ENCODE data around the gene TRPM2. TPM values are rescaled to one million over a fixed set of nuclear protein-coding genes. Genes with fewer than 3 reads are reported as not detected.

The TRPM2 gene
- total RNA-seq, 1 experiment from 2014 or later = not detected

DNA sequence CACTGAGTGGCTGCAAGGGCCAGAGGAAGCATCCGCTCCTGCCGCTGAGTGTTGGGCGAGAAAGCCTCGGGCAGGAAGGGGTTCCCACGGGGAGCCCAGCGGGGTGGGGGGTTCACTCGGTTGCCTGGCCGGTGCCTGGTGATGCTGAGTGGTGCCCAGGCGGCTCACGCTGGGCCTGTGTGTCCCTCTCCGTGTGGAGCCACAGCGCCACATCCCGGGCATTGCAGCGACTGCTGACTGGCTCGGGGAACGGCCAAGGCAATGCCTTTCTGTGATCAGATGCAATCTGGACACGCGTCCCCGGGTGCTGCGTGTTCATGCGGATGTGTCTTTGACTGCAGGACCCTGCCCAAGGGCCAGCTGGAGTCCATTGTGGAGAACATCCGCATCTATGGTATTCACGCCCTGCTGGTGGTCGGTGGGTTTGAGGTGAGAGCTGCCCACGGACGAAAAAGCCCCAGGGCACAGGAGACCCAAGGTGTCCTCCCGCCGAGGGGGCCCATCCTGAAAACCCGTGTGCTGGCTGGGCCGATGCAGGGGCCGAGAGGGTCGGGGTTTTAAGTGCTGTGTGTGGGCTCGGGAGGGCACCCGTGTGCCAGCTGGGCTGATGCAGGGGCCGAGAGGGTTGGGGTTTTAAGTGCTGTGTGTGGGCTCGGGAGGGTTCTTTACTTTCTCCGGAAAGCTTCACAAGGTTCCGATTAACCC lies 30.6 kb upstream of the TRPM2 start:
- no peak for DNase-seq (ENCODE audit: low read depth)

DNA sequence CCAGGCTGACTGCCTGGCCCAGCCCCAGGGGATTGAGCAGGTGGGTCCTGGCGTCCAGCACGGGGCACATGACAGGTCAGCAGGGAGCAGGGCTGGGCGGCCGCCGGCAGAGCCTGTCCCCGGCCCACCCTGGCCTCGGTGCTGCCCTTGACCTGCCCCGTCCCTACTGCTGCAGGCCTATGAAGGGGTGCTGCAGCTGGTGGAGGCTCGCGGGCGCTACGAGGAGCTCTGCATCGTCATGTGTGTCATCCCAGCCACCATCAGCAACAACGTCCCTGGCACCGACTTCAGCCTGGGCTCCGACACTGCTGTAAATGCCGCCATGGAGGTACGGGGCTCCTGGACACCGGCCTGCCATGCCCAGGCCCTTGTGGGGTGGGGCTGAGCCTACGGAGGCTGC lies 29.8 kb upstream of the TRPM2 start:
- no peak for DNase-seq (ENCODE audit: low read depth)

DNA sequence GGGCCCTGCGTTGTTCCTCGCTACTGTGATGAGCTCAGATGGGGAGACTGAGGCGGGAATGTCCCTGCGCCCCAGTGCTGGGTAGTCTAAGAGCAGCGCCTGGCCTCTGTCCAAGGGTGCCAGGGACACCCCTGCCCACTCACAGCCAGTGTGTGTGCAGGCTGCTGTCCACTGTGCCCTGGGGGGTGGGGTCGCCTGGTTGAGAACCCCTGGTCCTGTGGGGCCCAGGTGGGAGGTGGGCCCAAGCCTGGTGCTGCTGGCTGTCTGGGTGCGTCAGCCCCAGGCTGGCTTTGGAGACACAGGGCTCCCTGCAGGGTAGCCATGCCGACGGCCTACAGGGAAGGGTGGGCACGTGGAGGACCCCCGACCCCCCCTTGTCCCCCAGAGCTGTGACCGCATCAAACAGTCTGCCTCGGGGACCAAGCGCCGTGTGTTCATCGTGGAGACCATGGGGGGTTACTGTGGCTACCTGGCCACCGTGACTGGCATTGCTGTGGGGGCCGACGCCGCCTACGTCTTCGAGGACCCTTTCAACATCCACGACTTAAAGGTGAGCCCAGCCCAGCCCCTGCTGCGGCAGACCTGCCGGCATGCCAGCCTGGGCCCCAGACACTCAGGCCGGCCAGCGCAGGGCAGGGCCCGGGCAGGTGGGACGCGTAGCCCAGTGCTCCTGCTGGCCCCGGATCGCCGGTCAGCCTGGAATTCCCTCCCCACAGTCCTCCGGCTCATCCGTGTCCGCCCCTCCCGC lies 29.1 kb upstream of the TRPM2 start:
- no peak for DNase-seq (ENCODE audit: low read depth)

DNA sequence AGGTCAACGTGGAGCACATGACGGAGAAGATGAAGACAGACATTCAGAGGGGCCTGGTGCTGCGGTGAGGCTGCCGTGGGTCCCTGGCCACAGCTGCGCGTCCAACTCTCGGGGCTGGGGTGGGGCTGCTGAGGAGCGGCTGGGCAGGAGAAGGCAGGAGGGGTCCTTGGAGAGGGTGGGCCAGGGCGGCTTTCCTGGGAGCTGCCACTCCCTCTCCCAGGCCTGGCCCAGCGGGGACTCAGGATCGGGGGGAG lies 28.6 kb upstream of the TRPM2 start:
- DNase-seq (ENCODE audit: low read depth) = no peak

DNA sequence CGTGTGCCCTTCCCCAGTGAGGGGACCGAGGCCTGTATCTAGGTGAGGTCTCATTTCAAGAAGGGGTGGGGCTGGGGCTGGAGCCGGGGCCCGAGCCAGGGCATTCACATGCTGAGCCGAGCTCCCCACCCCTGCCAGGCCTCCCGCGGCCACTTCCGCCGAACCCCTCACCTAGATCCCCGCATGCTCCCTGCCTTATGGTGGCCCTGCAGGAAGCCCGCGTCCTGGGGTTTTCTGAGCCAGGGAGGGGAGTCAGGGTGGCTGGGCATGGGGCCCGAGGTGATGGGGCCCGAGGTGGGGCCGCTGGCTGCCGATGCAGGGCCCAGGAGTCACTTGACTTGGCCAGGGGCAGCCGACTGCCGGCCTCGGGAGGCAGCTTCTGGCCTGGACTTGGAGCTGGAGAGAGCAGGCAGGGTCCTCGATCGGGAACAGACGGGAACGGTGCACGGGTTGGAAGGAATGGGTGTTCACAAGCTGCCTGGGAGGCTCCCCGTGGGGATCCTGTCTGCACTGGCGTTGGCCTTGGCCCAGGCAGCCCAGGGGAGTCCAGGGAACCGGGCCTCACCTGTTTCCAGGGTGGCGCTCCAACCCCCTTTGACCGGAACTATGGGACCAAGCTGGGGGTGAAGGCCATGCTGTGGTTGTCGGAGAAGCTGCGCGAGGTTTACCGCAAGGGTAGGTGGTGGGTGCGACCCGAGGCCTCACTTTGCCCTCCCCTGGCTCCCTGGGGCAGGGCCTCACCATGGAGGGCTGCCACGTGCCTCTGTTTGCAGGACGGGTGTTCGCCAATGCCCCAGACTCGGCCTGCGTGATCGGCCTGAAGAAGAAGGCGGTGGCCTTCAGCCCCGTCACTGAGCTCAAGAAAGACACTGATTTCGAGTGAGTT lies 27.8 kb upstream of the TRPM2 start:
- DNase-seq (ENCODE audit: low read depth) = no peak

DNA sequence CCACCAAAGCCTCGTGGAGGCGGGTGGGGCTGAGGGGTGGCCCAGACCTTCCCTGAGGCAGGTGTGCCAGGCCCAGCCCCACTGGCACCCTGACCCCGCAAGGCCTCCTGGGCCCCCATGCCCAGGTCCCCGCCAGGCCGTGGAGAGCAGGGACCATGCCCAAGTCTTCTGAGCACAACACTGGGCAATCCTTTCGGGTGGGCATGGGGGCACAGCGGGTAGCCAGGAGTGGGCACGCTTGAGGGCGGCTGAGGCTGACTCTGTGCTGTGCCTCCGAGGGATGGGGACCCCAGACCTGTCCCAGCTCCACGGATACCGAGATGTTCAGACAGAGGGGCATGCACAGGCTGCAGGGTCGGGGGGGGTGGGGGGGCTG lies 27.2 kb upstream of the TRPM2 start:
- no peak for DNase-seq (ENCODE audit: low read depth)

DNA sequence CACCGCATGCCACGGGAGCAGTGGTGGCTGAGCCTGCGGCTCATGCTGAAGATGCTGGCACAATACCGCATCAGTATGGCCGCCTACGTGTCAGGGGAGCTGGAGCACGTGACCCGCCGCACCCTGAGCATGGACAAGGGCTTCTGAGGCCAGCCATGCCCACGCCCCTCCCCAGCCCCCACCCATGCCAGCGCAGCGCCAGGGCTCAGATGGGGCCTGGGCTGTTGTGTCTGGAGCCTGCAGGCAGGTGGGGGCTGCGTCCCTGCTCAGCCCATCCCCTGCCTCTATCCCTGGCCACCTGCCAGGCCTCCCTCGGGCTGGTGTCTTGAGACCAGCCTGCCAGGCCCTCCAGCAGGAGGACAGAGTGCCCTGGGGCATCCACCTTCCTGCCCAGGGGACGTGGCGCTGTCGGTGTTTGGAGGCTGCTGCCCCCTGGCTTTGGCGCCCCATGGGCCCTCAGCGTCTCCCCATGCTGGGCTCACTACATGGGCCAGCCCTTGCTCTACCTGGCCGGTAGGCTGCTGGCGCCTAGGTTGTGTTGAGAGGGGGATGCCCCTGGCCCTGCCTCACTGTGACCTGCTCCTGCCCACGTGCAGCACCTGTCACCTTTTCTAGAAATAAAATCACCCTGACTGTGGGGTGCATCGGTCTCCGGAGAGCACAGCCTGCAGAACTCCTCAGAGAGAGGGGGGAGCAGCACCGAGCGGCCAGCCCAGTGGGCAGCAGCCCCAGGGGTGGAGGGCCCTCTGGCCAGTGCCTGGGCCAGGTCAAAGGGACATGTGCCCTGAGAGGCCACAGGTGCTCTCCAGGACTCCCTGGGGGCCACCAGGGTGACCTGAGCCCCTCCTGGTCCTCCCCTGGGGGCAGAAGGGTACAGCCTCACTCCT lies 26.5 kb upstream of the TRPM2 start:
- no peak for DNase-seq (ENCODE audit: low read depth)

DNA sequence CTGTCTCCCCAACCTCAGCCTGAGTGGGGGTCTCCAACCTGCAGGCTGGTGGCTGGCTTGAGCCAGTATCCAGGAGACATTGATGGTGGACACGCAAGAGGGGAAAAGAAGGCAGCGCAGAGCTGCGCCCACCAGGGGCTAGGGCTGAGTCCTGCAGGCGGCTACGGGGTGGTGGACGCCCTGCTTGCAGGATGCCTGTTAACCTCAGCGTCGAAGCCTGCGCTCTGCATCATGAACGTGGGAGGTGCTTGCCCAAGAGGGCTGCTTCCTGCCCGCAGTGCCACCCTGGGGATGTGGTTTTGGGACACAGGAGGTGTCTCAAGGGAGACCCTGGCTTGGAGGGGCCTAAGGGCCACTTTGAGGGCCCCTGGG lies 25.8 kb upstream of the TRPM2 start:
- DNase-seq (ENCODE audit: low read depth) = no peak

DNA sequence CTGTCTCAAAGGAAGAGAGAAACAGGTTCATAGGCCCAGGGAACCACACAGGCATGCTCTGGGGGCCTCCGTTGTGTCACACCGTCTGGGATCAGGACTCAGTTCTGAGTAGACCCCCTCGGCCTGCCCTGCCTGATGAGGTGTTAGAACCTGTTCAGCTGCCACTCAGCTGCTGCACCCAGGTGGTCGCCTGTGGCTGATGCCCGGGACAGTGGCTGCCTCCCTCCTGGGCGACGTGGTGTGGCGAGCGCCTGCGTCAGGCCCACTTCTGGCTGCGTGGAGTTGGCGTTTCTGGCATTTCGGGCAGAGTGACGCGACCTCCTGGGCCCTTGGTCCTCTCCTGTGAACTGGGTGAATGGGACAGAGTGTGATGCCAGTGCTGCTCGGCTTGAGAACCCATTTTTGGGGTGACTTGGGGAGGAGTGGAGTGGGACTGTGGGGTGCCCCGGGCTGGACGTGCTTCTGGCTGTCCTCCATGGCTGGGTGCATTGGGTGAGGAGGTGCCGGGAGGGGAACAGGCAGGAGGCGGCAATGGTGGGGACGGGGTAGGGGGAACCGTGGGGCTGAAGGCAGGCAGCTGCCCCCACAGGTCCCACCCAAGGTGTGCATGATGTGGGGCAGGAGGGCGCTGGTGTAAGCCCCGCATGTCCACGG lies 25.1 kb upstream of the TRPM2 start:
- no peak for DNase-seq (ENCODE audit: low read depth)

DNA sequence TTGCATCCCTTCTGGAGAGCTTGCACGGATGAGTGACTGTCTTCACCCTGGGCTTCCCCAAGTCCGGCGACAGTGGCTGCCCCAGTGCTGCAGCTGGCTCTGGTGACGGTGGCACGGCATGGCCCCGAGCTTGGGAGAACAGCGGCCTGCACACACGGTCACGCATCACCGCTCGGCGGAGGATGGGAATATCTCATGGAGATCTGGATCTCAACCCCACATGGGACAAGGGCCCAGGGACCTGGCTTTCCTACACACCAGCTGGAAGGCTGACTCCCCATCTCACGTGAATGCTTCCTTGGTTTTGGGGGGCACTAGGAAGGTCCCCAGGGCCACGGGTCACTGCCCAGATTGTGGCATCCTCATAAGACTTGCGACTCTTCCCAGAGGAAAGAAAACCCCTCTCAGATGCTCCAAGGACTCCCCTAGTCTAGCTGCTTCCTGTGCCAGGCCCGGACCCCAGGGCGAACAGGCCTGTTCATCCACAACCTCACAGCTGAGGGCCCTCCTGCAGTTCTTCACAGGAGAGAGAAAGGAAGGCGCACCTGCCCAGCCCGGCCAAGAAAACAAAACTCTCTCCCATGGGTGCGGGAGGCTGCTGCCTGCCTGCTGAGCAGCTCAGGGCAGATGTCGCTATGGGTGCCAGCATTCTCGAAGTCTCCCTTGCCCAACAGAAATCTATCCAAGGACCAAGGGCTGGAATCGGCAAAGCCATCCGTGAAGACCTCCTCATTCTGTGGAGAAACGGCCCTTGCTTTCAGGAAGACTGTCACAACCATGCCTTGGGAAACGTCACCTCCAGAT lies 24.1 kb upstream of the TRPM2 start:
- DNase-seq (ENCODE audit: low read depth) = no peak

DNA sequence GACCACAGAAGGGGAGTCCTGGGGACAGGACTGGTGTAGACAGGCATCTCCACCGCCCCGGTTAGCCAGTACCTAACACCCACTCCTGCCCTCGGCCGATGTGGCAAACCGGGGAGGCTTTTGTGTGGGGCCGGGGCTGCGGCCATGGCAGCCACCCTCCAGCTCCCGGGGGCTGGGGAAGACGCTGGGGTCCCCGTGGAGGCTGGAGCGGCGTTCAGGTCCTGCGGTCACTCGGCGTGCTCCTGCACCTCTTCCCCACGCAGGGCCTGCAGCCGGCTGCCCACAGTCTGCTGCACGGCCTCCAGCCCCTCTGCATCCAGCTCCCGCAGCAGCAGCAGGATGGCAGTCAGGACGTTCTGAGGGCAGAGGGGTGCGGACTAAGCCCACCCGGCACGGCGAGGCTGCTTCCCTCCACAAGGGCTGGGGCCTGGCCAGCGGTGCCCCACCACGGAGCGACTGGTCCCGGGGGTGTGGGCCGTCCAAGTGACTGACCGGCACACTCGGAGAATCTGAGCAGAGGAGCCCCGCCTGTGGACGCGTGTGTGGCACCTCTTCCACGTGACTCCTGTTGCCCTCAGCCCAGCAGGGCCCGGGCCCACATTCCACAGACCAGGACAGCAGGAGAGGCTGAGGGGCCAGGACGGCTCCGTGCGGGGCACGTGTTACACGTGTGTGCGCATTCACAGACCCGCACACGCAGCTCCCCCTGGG lies 23.3 kb upstream of the TRPM2 start:
- DNase-seq (ENCODE audit: low read depth) = no peak

DNA sequence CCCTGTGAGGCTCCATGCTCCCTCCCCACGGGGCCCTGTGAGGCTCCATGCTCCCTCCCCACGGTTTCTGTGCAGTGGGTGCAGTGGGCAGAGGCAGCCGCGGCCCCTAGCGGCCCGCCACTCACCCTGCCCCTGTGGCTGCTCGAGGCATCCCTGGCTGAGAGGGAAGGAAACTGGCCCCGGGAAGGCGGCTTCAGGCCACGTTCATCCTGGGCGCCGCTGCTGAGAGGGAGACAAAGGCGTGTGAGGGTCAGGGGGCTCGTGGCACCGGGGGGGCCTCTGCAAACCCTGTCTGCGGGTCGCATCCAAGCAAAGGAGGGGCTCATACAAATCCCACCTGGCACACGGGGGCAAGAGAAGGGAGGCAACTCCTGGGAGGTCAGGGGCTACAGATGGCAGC lies 22.7 kb upstream of the TRPM2 start:
- no peak for DNase-seq (ENCODE audit: low read depth)

DNA sequence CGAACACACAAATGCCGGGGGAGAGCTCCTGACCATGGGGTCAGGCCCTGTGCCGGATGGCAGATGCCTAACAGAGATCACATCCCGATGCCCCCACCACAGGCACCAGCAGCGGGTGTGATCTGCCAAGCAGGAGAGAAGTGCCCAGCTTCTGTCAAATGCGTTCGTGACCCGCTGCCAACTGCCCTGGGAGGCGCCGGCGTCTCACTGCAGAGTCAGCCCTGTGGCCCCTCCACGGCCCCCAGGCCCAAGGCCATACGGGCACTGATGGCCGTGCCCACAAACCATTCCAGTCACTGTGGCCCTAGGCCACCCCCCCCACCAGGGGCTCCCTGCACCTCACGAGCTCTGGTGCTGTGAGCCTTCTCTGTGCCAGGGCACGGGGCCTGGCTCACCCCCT lies 22.2 kb upstream of the TRPM2 start:
- no peak for DNase-seq (ENCODE audit: low read depth)

DNA sequence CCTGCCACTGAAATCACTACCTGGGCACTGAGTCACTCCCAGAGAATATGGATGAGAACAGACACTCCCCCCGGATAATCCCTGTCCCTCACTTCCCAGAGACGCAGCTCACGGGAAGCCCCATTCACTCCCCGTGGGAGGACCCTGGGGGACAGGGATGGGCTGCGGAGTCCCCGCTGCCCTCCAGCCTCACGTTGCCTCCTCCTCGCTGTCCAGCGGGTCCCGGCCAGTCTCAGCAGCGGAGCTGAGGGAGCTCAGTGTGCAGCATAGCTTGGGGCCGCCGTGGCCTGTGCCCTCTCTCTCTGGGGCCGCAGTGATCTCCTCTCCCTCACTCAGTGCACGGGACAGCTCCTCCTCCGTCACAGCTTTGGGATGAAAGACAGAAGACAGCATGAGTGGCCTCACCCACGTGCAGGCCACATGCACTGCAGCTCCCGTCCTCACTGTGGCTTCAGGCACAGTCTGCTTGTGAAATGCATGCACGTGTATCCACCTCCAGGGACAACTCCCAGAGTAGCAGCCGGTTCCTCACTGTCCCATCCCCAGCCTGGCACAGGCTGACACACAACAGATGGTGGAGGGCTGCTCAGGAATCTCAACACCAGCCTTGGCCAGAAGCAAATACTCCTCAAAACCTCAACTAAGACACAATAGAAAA lies 21.6 kb upstream of the TRPM2 start:
- peak; percentile 38 for DNase-seq (ENCODE audit: low read depth)

DNA sequence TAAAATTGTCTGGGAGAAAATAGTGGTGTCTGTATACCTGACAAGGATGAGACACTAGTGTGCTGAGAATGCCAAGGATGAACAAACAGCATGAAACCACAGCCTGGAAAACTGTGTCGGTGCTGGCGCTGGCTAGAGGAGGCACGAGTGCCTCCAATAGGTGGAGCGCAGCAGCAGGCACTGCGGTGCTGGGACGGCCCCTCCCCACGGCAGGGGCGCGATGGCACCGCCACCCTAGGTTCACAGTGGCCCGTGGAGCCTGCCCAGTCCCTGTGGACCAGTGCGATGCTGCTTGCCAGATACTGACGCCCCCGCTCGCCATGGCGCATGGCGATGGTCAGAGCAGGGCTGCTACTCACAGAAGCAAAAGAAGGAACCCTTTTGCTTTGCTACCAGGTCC lies 21.0 kb upstream of the TRPM2 start:
- DNase-seq (ENCODE audit: low read depth) = no peak

DNA sequence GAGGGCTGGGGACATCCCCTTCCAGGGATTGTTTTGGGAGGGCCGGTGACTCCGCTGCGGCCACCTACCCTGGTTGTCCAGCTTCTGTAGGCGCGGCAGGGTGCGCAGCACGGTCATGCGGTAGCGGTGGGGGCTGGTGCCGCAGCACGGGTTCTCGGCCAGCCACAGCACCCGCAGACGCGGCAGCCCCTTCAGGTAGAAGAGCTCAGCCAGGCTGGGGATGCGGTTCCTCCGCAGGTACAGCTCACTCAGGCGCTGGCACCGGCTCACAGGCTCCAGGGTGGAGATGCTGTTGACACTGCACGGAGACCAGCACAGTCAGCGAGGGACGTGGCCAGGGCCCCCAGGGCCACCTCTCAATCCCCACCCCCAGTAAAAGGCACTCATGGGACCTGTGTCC lies 20.5 kb upstream of the TRPM2 start:
- no peak for DNase-seq (ENCODE audit: low read depth)

DNA sequence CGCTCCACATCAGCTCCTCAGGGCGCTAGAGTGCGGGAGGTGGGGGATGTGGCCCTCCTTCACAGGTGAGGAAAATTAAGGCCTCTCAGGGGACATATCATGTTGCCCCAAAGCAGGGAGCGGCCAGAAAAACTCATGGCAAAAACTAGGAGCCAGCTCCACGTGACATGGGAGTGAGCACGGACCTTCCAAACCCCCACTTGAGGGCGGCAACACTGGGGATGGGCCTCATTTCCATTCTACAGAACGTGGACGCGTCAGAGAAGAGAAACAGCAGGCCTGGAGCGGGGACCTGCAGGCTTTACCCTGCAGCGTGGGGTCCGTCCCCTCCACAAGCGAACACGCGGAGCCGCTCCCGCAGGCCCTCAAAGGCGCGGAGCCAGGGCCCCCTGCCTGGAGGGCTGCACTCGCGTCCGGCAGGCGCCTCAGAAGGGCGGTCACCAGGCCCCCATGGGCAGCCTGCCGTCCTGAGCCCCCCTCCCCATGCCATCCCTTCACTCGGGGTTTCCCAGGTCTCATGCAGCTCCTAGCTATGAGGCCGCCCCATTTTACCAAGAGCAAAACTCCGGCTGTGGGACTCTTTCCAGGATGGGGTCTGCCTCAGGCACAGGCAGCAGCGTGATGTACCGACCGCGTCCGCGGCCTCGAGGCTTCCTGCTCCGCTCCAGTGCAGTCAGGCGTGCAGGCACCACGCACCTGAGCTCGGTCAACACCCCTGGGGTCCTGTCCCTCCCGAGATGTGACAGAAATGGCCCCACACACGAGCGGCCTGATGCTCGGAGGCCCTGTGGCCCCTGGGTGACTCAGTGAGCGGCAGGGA lies 19.7 kb upstream of the TRPM2 start:
- no peak for DNase-seq (ENCODE audit: low read depth)

DNA sequence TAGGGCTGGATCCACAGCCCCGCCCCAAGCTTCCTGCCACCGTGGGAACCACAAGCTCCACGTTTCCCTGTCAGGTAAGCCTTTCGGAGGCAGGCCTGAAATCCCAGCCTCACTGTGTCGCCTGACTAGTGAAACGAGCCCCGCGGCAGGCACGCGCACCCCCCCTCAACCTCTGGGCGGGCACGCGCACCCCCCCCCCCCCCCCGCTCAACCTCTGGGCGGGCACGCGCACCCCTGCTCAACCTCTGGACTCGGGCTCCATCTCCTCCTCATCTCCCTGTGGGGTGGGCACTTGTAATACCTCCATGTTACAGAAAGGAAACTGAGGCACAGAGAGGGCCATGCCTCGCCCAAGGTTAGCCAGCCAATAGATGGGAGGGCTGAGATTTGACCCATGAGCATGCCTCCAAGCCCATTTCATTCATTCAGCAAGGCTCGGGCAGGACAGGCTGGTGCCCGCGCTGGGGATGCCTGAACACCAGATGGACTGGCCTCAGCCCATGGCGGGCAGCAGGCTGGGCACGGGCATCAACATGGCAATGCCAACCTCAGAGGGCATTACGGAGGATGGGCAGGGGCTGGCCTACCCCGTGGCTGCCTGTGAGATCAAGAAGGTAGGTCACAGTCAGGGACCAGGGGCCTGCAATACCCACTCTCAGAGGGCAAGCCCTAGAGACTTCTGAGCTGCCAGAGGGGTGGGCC lies 18.9 kb upstream of the TRPM2 start:
- DNase-seq (ENCODE audit: low read depth) = no peak
